NT2/D1 (cell line): ENCODE results near the gene CCDC78.

Experiments used
- DNase-seq: peaks from one replicate; pipeline ENCODE4 v3.0.0-alpha.2; 2011; ENCODE audit warnings: low read depth, low spot score
- H3K27me3 ChIP-seq: 2 replicates; pipeline ENCODE4 v1.6.0; 2011; ENCODE audit warnings: mild to moderate bottlenecking; ENCODE audit not compliant: insufficient read length, insufficient read depth
- H3K36me3 ChIP-seq: 2 replicates; pipeline ENCODE4 v1.6.1; 2011; ENCODE audit warnings: mild to moderate bottlenecking, low read length, mixed read lengths; ENCODE audit not compliant: insufficient read depth, insufficient read length
- H3K4me1 ChIP-seq: 2 replicates; pipeline ENCODE4 v1.5.1; 2011; ENCODE audit not compliant: insufficient read depth, insufficient read length
- H3K4me3 ChIP-seq: 2 replicates; pipeline ENCODE4 v1.5.1; 2011; ENCODE audit warnings: low read depth; ENCODE audit not compliant: insufficient read length
- H3K9ac ChIP-seq: 2 replicates; pipeline ENCODE4 v1.6.0; 2011; ENCODE audit warnings: low read depth; ENCODE audit not compliant: insufficient read length
- H3K9me3 ChIP-seq: 2 replicates; pipeline ENCODE4 v1.5.1; 2011; ENCODE audit warnings: mild to moderate bottlenecking, low read length; ENCODE audit not compliant: insufficient read depth
- SUZ12 ChIP-seq: IDR thresholded peaks from 2 replicates; pipeline ENCODE4 v1.6.1; 2011; ENCODE audit not compliant: insufficient read length, insufficient read depth; ENCODE audit errors: extremely low read depth
- YY1 ChIP-seq: IDR thresholded peaks from 2 replicates; pipeline ENCODE4 v1.6.1; 2011; ENCODE audit not compliant: insufficient read length, insufficient read depth
- ZNF274 ChIP-seq: IDR thresholded peaks from 2 replicates; pipeline ENCODE4 v1.6.1; 2011; ENCODE audit warnings: mild to moderate bottlenecking, low read depth, low read length

The CCDC78 gene

GRCh38 chr16:728890-729744 is 2.9 kb upstream of the CCDC78 start:
- Histone ChIP-seq H3K36me3 (peaks cover 49% of the 10 kb centered on the region), H3K4me3 (peak overlapping the region; percentile 91), H3K9me3 (no peaks in the 10 kb centered on the region), H3K4me1 (peaks cover 21% of the 10 kb centered on the region), H3K9ac (peak overlapping the region; percentile 96), H3K27me3 (peaks cover 6% of the 10 kb centered on the region)
- TF ChIP-seq SUZ12 (no peak), ZNF274 (no peak), YY1 (no peak)
- DNase-seq: no peak

GRCh38 chr16:728131-728889 is 2.1 kb upstream of the CCDC78 start:
- no peak for TF ChIP-seq SUZ12
- TF ChIP-seq ZNF274: no peak
- TF ChIP-seq YY1: no peak
- peaks cover 44% of the 10 kb centered on the region for H3K36me3 ChIP-seq
- DNase-seq: no peak
- peak overlapping the region; percentile 96 for H3K9ac ChIP-seq
- peaks cover 6% of the 10 kb centered on the region for H3K27me3 ChIP-seq
- peaks cover 21% of the 10 kb centered on the region for H3K4me1 ChIP-seq
- H3K9me3 ChIP-seq: no peaks in the 10 kb centered on the region
- H3K4me3 ChIP-seq: peak overlapping the region; percentile 91

- Histone ChIP-seq H3K9me3 (no peaks in the 10 kb centered on the region; the same call in 1 of the 2 replicates), H3K36me3 (peaks cover 45% of the 10 kb centered on the region), H3K4me1 (peaks cover 21% of the 10 kb centered on the region), H3K4me3 (peak overlapping the region; percentile 91), H3K27me3 (peaks cover 6% of the 10 kb centered on the region), H3K9ac (peak overlapping the region; percentile 96)
- TF ChIP-seq ZNF274 (no peak), YY1 (no peak), SUZ12 (no peak)
- DNase-seq: no peak
Observed at GRCh38 chr16:727291-727977, 1.2 kb upstream of the CCDC78 start.

GRCh38 chr16:726188-726437 is 130 bp downstream of the CCDC78 start:
- peak overlapping the region; percentile 77 for H3K9ac ChIP-seq
- peaks cover 6% of the 10 kb centered on the region for H3K27me3 ChIP-seq
- no peaks in the 10 kb centered on the region; the same call in 1 of the 2 replicates for H3K9me3 ChIP-seq
- DNase-seq: no peak
- H3K36me3 ChIP-seq: peaks cover 33% of the 10 kb centered on the region
- TF ChIP-seq ZNF274 (no peak), SUZ12 (no peak), YY1 (no peak)
- H3K4me3 ChIP-seq: peak overlapping the region; percentile 40
- peaks cover 27% of the 10 kb centered on the region for H3K4me1 ChIP-seq

- no peaks in the 10 kb centered on the region; the same call in 1 of the 2 replicates for H3K9me3 ChIP-seq
- DNase-seq: no peak
- TF ChIP-seq YY1: no peak
- peak overlapping the region; percentile 77 for H3K9ac ChIP-seq
- peaks cover 26% of the 10 kb centered on the region for H3K4me1 ChIP-seq
- peaks cover 28% of the 10 kb centered on the region for H3K36me3 ChIP-seq
- H3K4me3 ChIP-seq: peak overlapping the region; percentile 40
- H3K27me3 ChIP-seq: peaks cover 6% of the 10 kb centered on the region
Observed at GRCh38 chr16:725463-726187, 618 bp downstream of the CCDC78 start.

- H3K4me3 ChIP-seq: no peak overlapping the region
- H3K27me3 ChIP-seq: peaks cover 6% of the 10 kb centered on the region
- no peak for DNase-seq
- H3K36me3 ChIP-seq: peaks cover 22% of the 10 kb centered on the region
- H3K9me3 ChIP-seq: no peaks in the 10 kb centered on the region; the same call in 1 of the 2 replicates
- peaks cover 25% of the 10 kb centered on the region for H3K4me1 ChIP-seq
- TF ChIP-seq SUZ12: no peak
- TF ChIP-seq ZNF274: no peak
- no peak for TF ChIP-seq YY1
- H3K9ac ChIP-seq: no peak overlapping the region
Observed at GRCh38 chr16:725041-725376, 1.2 kb downstream of the CCDC78 start.
